GM18867 (cell line): Measurements from ENCODE around the gene SIKE1.
A peak's percentile ranks its signal among the peaks of the same experiment; 100 is the strongest.
"Not testable (repeated sequence)": the region's sequence is repeated elsewhere in the genome, so short reads cannot be mapped to it uniquely, and the experiment has no call there.

Source experiments
- ATAC-seq: cut with Tn5 transposase; IDR thresholded peaks from one replicate; pipeline ENCODE4 v1.9.1; 2021; ENCODE audit warnings: mild to moderate bottlenecking, moderate library complexity; ENCODE audit not compliant: unreplicated experiment

SIKE1 gene

GRCh38 chr1:114756009-114756892 lies 24.2 kb downstream of the SIKE1 start:
- ATAC-seq = peak; percentile 51

- no peak for ATAC-seq
Measured at GRCh38 chr1:114755006-114755931, 25.2 kb downstream of the SIKE1 start.

- not testable (repeated sequence) for ATAC-seq
Measured at GRCh38 chr1:114753702-114754101, 26.8 kb downstream of the SIKE1 start.

GRCh38 chr1:114753143-114753542 lies 27.3 kb downstream of the SIKE1 start:
- ATAC-seq = no peak

GRCh38 chr1:114750780-114751179 lies 29.7 kb downstream of the SIKE1 start:
- no peak for ATAC-seq

GRCh38 chr1:114749835-114750234 lies 30.6 kb downstream of the SIKE1 start:
- ATAC-seq = no peak

- ATAC-seq = no peak
Measured at GRCh38 chr1:114746450-114747121, 33.9 kb downstream of the SIKE1 start.

- no peak for ATAC-seq
Measured at GRCh38 chr1:114745291-114745690, 35.2 kb downstream of the SIKE1 start.

GRCh38 chr1:114741963-114742746 lies 38.3 kb downstream of the SIKE1 start:
- no peak for ATAC-seq

GRCh38 chr1:114740331-114740730 lies 40.2 kb downstream of the SIKE1 start:
- ATAC-seq = no peak

GRCh38 chr1:114737314-114737849 lies 43.1 kb downstream of the SIKE1 start:
- ATAC-seq = no peak

GRCh38 chr1:114735479-114735878 lies 45.0 kb downstream of the SIKE1 start:
- no peak for ATAC-seq

GRCh38 chr1:114729782-114730181 lies 50.7 kb downstream of the SIKE1 start:
- no peak for ATAC-seq

GRCh38 chr1:114728553-114728952 lies 51.9 kb downstream of the SIKE1 start:
- ATAC-seq = no peak

GRCh38 chr1:114725230-114725629 lies 55.3 kb downstream of the SIKE1 start:
- no peak for ATAC-seq

- ATAC-seq = no peak
Measured at GRCh38 chr1:114723915-114724314, 56.6 kb downstream of the SIKE1 start.

- no peak for ATAC-seq
Measured at GRCh38 chr1:114723457-114723856, 57.0 kb downstream of the SIKE1 start.

- ATAC-seq = no peak
Measured at GRCh38 chr1:114720492-114720891, 60.0 kb downstream of the SIKE1 start.
